Stimulated activated CD8-positive, alpha-beta memory T cell treated with anti-CD3 and anti-CD28 coated beads, Interleukin-15, amount 100 ng/mL, for 1 hour (primary cell): Measurements from ENCODE around the gene WDR59.

Experiments
- DNase-seq: peaks from one replicate; pipeline ENCODE4 v3.0.0-alpha.2; 2020; ENCODE audit warnings: low read depth

The WDR59 gene

GRCh38 chr16:74903120-74903519, 81.8 kb downstream of the WDR59 start:
- no peak for DNase-seq

GRCh38 chr16:74902161-74902560, 82.8 kb downstream of the WDR59 start:
- DNase-seq = no peak

DNA sequence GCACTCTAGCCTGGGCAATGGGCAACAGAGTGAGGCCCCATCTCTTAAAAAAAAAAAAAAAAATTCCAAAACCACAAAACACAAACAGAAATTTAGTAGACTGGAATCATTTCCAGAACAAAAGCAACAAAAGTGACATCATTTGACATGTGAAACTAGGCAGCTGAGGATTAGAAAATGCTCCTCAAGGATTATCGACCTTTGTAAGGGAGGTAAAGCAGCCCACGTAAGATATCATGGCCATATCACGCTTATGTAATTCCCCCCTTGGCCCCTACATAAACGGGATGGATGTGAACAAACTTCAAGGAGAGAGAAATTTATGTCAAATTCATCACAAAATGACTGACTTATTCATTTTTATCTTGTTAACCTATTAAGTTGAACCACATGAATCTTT, 83.3 kb downstream of the WDR59 start:
- DNase-seq = no peak

- no peak for DNase-seq
Measured at GRCh38 chr16:74899816-74900215, 85.1 kb downstream of the WDR59 start.

DNA sequence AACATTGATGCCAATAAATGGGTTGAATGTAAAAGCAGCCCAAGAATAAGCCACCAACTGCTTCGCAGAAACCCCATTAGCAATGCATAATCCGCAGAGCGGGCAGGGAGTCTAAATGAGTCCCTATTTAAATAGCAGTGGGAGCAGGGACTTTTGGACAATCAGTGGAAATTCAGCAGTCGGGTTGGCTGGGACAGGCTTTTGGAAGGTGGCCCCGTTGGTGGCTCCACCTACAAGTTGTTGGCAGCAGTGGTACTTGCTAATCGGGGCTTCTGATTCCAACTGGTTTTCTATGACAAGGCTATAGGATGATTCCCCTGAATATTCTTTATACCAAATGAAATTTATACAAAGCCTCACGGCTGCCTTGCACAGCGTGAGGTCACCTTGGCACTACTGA, 86.3 kb downstream of the WDR59 start:
- DNase-seq = no peak

GRCh38 chr16:74896389-74897370, 88.2 kb downstream of the WDR59 start:
- no peak for DNase-seq

- no peak for DNase-seq
Measured at GRCh38 chr16:74893541-74893940, 91.4 kb downstream of the WDR59 start.

DNA sequence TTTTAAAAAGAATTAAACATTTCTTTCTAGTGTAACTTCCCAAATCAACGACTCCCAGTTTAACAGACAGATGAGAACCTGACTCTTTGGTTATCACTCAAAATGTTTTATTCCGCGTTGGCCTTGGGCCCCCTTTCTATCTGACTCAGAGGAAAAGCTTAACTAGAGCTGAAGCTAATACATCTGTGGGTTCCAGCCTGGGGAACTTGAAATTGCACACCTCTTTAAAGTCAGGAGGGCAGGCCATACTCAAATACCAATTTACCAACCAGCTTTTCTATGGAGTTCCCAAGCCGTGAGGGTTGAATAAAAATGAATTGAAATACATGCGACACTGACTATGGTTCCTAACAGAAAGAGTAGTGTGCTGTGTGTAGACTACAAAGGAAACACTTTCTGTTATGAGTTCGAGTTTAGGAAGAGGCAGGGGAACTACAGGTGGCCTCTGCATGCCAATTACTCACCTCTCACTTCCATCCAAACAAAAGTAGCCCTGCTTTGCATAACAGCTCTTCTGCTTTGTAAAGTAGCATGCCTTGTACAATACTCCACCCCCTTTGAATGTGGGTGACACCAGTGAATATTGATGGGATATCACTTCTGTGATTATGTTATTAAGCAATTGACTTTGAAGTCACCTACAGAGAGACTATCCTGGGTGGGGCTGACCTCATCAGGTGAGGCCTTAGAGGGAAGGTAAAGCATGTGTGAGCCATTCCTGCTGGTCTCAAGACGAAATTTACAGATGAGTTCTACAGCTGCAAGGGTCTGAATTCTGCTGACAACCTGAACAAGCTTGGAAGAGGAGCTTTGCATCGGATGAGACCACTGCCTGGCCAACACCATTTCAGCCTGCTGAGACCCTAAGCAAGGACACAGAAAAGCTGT, 92.1 kb downstream of the WDR59 start:
- DNase-seq = no peak

DNA sequence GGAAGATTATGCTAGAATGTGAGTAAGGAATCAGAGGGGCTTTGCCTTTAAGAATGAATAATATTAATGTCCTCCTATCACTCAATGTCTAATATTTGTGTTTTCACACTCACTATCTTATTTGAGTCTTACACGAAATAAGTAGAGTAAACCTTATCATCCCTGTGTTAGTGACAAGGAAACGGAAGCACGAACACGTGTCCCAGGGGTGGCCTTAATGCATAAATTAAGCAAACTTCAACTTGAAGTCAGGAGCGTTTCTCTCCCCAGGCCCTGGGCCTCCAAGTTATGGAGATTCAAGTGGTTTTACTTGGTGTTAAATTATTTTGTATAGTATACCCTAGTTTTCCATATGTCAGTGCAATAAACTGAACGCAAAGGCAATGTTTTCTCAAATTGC, 96.0 kb downstream of the WDR59 start:
- DNase-seq = no peak

DNA sequence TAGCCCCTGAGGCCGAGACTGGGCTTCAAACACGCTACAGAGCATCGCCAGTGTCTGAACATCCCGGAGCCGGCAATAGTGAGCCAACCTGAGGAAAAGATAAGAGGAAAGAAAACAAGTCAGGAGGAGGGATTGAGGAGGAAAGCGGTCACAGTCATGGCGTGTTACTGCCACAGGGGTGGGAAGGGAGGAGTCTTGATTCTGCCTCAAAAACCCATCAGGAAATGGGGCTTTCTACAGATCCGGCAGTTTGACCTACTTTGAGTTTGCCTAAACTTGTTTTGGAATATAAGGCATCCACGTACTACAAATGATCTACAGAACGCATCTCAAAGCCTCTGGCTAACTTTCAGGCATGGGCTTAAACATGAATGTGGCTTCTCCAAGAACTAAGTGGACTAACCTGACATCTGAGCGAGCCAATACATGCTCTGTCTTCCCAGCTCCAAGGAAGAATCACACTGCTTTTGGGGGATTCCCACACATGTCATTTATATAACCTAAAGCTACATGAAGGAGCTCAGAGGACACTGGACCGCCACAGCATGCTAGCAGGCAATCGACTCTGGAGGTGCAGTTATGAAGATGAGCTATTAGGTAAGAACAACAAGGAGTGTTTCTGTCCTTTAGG, 96.6 kb downstream of the WDR59 start:
- DNase-seq = no peak

- DNase-seq = no peak
Measured at GRCh38 chr16:74887084-74887483, 97.8 kb downstream of the WDR59 start.

- DNase-seq = no peak
Measured at GRCh38 chr16:74877706-74878105, 107.2 kb downstream of the WDR59 start.

DNA sequence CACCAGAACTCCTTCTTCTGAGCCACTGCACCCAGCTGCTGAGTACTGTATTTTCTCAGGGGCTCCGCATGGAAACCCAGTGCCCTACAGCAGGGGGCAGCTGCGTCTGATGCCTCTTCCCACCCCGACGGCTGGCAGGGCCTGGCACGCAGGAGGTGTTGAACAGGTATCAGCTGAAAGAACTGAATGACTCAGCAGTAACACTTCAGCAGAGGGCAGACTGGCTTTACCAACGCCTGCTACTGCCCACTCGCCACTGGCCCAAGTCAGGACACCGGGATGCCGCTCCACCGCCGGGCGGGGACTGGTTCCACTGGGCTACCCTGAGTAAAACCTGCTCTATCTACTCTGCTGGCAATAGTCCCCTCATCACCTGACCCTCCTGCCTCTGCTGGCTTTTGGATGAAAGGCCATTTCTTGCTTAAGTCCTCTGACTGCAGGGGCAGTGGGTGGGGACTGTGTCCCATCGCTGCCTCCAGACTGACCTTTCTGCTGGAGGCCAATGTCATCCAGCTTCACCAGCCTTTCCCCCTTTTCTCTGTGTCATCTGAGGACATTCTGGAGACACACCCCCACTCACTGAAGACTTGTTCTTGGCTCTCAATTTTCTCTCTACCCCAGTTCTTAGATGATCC, 109.9 kb downstream of the WDR59 start:
- DNase-seq = no peak

DNA sequence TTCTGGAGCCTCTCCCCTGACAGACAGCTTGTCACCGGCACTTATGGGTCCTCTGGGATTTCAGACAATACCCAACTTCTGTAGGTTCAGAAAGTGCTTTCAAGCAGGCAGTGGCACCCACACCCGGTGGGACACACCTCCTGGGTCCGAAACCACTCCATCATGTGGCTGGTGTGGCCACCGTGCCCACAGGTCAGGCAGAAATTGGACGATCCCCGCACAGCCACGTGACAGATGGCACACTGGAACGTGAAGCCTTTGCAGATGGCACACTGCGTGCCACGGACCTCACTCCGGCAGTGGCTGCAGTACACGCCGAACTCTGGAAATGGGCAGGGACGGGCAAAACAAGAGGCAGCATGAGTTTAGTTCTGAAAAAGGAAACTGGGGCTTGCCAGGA, 110.8 kb downstream of the WDR59 start:
- no peak for DNase-seq

DNA sequence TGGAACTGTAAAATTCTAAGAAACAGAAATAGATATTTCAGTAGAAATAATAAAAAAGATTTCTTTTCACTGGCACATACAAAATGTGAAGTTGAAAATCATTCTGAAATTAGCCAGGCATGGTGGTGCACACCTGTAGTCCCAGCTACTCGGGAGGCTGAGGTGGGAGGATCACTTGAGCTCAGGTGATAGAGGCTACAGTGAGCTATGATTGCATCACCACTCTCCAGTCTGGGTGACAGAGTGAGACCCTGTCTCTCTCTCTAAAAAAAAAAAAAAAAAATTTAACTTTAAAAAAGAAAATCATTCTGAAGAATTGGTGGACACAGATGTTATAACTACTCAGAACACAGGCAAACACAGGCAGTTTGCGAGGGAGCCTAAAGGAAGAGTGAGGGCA, 112.6 kb downstream of the WDR59 start:
- DNase-seq = no peak

GRCh38 chr16:74871608-74872007, 113.3 kb downstream of the WDR59 start:
- DNase-seq = no peak

DNA sequence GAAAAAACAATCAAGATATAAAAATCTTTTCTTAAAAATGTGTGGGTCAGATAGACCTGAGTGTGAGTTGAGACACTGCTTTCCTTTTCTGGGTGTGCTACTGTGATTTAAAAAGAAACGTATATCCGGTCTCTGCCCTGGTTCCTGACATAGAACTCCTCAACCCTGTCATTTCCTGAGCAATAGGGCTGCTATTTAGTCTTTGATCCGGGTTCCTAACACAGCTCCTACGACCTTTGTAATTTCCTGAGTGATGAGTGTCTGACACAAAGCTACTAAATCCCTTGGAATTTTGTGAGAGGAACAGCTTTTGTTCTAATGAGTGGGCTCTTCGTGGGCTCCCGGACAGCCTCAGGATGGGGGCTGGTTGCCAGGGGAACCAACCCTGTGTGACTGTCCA, 116.4 kb downstream of the WDR59 start:
- no peak for DNase-seq

GRCh38 chr16:74868035-74868434, 116.9 kb downstream of the WDR59 start:
- DNase-seq = no peak

GRCh38 chr16:74867281-74867849, 117.6 kb downstream of the WDR59 start:
- DNase-seq = no peak

DNA sequence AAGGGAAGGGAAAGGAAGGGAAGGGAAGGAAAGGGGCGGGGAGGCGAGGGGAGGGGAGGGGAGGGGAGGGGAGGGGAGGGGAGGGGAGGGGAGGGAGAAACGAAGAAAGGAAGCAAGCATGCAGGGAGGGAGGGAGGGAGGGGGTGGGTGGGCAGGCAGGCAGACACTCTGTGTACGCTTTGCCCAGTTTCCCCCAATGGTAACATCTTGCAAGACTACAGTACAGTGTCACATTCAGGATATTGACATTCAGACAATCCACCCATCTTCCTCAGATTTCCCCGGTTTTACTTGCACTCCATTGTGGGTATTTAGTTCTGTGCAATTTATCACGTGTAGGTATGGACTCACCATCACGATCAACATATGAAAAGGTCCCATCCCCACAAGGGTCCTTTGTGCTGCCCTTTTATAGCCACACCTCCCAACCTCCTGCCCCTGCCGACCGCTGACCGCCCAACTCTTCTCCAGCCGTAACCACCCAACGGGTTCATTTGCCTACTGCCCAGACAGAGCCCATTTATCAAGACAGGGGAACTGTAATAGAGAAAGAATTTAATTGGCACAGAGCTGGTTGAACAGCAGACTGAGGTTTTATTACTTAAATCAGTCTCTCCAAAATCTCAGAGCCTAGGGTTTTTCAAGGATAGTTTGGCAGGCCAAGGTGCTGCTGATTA, 118.9 kb downstream of the WDR59 start:
- no peak for DNase-seq

DNA sequence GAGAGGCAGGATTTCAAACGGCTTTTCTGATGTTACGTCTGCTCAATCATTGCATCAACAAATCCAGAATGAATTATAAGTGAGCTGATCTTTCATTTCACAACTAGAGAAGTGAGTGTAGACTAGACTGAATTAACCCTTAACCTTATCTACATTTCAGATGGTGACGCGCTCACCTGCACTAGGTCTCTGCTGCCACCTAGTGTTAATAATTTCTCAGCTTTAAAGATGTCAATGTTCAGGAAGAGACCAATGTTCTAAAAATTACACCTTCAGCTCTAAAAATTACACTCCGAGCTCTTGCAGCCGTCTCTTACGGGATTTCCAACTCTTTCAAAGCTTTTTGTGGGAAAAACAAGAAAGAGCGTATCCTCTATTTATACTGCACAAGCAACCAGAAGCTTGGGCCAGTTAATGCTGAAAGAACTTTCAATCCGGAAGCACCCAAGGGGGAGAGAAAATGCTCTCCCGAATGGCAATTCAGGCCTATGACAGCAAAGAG, 122.1 kb downstream of the WDR59 start:
- no peak for DNase-seq
